Effector CD8-positive, alpha-beta T cell (primary cell): ENCODE measurements around the gene SLC24A3.

Source experiments
- DNase-seq: peaks from one replicate; lab custom pipeline; 2025; lab: John Stamatoyannopoulos, UW

Gene SLC24A3

GRCh38 chr20:19427913-19428312 is 215.5 kb downstream of the SLC24A3 start:
- DNase-seq, result no peak

GRCh38 chr20:19428324-19428723 is 215.9 kb downstream of the SLC24A3 start:
- DNase-seq, result no peak

DNA sequence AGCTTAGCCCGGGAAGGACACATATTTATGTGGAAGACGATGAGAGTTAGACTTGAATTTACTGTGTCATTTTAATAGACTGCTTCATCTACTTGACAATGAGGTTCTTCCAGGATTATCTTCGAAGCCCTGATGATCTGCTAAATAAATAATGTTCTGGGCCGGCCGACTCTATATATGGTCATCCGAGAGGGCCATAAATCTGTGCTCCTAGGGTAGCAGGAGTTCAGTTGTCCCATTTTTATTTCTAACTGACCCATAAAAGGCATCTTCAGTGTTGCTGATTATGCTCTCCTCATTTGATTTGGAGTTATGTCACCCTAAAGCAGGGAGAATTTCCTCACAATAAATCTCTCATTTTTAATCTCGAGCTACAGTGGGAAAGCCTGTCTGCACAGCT is 217.1 kb downstream of the SLC24A3 start:
- DNase-seq, result no peak

DNA sequence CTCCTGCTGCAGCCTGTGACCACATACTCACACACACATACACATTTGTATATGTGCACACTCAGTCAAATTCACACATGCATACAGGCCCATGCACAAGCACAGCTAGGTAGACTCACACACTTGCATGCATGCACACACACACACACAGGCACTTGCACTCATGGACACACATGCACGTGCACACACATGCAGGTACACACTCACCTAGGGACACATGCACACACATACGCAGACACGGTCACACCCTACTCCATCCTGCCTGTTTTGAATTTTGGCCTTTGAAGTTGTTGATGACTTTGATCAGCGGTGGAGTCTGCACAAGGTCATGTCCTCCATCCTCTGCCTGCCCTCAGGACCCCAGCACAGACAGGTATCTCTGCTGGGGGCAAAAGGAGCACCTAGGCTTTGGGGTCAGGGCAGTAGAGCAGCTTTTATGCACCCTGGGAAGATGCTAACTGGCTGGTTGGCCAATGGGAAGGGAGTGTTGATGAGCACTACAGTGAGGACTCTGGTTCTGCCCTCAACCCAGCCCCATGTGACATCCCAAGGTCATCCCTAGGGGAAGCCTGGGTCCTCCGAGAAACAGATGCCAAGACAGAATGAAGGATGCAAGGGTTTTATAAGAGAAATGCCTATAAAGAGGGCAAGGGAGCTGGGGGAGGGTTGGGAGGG is 218.3 kb downstream of the SLC24A3 start:
- no peak for DNase-seq

GRCh38 chr20:19431316-19431700 is 218.9 kb downstream of the SLC24A3 start:
- DNase-seq, result no peak

DNA sequence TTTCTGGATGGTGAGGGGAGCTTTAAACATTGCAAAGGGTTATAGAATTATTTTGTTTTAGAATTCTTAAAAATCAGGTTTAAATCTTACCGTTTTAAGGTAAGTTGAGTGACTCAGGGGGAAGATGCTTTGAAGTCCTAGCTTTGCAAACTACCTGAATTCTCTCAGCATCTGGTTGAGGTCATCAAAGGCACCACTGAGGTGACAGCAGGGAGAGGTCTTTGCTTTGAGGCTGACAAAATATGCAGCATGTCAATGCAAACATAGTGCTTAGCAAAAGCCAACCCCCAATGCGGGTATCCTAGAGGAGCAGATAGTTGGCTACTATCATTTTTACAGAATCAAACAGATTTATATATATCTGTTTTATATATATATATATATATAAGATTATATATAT is 219.5 kb downstream of the SLC24A3 start:
- no peak for DNase-seq

- no peak for DNase-seq
Measured at GRCh38 chr20:19433371-19434350, 221.2 kb downstream of the SLC24A3 start.

DNA sequence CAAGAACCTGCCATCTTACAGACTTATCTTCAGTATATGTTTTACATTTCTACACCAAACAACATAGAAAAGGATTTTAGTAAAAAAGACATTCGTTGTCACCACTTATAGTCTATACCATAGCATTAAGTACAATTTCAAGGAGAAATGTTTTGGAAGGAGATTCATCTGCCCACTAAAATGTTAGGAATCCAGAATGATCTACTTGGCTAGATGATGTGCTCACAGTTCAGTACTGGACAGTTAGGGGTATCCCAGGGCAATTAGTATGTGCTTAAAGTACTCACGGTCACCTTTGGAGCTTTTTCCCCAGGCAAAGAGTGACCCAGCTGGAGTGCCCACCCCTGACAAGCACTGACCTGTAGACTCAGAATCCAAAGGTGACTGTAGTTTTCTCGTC is 222.9 kb downstream of the SLC24A3 start:
- DNase-seq, result no peak

- DNase-seq, result no peak
Measured at GRCh38 chr20:19435821-19436220, 223.4 kb downstream of the SLC24A3 start.

GRCh38 chr20:19438488-19438887 is 226.0 kb downstream of the SLC24A3 start:
- DNase-seq, result no peak

- no peak for DNase-seq
Measured at GRCh38 chr20:19440660-19441527, 228.5 kb downstream of the SLC24A3 start.

DNA sequence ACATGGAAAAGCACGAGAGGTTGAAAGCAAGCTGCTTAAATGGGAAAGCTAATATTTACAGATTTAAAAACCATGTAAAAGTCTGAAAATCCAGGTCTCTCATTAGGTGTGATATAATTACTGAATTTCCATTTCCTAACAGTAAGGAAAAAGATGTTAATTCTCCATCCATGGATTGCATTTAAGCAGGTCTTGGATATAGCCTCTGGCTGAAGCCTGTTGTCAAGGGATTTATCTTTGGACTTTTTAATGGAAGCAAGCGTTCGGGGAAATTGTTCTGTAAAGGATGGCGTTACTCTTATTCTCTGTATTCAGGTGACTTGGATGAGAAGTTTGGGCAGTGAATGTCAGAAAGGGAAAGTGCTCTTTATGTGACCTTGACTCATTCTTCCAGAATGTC is 233.8 kb downstream of the SLC24A3 start:
- no peak for DNase-seq

DNA sequence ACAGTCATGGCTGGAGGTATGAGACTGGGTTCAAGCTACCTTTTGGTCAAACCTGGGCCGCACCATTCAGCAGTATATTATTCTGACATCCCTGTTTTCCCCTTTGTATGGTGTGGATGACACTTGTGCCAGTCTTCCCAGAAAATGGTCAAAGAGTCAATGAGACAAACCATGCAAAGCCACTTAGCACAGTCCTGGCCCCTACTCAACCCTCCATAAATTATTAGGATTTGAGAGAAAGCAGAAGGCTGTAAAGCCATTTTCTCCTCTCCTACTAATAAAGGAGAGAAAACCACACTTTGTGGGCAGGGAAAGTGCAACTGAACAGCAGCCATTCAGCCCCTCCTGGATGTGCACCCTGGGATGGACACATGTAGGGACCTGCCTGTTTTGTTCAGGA is 236.2 kb downstream of the SLC24A3 start:
- DNase-seq, result no peak

GRCh38 chr20:19449051-19449450 is 236.6 kb downstream of the SLC24A3 start:
- no peak for DNase-seq

DNA sequence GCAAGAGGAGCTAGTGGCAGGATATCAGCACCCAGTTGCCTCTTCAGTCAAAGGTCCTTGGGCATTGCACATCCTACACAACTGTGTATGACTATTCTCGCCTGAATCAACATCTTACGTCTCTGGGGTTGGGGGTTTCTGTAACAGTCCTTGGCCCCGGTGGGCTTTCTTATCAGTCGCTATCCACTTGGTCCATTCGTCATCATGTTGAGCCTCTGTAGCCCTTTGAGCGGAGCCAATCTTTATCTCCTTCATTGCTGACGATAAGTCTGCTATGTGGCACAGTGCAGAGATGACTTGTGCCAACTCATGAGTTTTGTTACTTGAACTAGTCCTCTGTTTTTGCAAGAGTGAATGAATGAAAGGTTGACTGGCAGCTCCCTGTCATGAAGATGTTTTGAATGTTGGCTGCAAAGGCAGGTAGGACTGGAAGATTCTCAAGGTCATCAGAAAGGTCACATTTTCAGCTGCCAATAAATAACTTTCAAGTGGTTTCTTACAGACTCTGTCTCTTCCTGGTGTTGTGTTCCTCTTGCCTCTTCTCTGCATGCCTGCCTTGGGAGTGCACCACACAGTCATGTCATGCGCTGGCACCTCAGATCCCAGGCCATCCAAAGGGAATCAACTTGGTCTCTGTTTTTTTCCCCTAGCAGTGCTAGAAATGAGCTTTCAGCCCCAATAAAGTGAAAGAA is 238.9 kb downstream of the SLC24A3 start:
- DNase-seq, result no peak

GRCh38 chr20:19451923-19452295 is 239.5 kb downstream of the SLC24A3 start:
- DNase-seq, result no peak

DNA sequence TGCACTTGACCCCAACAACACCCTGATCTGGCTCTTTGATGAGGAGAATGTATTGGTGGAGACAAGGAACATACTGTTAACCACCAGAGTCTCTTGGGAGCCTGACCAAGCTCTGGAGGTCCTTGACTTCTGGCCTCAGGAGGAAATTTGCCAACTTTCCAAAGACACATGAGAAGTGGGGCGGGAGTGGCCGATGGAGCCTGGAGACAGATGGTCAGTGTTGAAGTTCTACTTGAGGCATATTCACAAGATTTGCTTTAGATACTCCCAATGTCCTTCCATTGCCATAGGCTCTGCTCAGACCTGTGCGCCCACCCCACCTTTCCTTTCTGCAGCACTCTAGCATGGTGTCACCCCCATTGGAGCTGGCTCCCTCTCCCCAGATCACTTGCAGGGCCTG is 241.0 kb downstream of the SLC24A3 start:
- no peak for DNase-seq

- DNase-seq, result no peak
Measured at GRCh38 chr20:19453862-19454261, 241.4 kb downstream of the SLC24A3 start.

DNA sequence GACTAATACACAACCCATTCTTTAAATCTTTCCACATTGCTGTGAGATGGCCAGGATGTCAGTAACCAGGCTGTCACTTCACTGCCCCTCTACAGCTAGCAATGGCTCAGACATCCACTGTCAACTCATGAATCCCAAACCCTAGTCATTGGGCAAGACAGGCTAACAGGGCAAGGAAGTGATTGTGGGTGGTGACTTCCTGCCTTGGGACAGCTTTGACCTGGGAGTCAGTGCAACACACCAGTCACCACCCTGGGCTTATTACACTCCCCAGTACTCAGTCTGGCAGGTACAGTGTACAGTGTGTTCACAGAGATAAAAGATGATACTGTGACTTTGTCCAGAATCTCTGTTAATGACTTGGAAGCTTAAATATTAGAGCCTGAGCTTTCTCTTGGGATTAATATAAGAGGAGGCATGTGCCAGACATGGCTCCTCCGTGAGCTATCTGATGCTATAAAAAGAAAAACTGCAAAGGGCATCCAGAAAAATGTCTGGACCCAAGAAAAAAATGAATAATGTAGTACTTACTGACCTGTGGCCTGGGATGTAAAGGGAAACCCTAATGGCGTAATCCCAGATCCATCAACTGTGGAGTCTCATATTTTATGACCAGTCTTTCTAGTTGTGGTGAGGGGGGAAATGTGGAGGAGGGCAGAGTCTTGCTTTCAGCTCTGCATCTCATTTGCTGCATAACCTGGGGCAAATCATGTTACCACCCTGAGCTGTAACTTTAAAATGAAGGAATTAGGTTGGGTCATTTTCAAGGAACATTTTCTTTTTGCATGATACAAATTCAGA is 244.4 kb downstream of the SLC24A3 start:
- DNase-seq, result no peak

DNA sequence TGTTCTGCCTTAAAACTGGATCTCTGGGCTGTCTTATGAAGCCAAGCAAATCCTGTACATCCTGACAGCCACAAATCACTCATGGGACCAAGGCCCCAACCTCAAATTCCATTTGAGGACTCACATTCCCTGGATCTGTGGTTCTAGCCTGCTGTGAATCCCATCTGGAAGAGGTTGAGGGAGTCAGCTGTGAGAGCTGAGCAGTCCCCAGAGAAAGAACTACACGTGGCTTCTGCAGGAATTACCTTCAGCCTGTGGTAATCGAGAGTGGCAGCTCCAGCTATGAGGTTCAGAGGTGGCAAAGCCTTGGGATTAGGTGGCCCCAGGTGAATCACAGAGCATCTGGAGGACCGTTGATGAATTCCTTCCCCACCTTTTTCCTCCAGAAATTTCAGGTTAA is 245.2 kb downstream of the SLC24A3 start:
- no peak for DNase-seq

- DNase-seq, result no peak
Measured at GRCh38 chr20:19460386-19460785, 247.9 kb downstream of the SLC24A3 start.
